ENCODE data around the gene ABLIM3.

Gene ABLIM3

DNA sequence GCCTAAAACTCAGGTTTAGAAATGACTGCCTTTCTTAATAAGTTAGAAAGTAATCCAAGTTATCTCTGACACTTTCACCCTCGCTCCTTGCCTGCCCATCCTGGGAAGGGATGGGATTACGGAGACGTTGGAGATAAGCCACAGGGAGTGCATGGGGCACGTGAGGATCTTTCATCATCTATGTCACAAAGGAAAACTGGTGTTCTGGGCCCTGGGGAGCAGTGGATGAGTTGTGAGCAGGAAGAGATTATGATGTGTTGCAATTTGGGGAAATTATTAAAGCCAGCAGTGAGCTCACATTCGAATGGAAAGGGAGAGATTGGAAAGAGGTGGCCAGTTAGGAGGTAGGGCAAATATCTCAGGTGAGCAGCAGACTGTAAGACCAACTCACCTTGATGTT is 143.2 kb downstream of the ABLIM3 start:
- DNase-seq: no peak

GRCh38 chr5:149285153-149285552 is 143.9 kb downstream of the ABLIM3 start:
- no peak for DNase-seq

DNA sequence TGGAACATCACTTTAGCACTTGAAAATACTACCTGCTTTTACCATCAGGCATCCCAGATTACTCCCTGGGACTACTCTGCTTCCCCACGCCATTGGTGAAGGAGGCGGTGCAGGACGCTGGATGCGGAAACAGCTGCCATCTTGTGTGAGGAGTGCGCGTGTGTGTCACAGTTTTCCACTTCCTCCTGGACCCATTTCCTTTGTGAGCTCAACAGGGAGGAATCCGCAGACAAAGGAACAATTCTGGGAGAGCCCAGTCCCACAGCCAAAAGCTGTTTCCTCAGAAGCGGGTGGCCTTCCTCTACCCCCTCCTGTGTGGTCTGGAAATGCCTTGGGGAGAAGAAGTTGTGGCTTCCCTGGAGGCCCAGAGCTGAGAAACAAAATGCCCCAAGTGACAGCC is 147.1 kb downstream of the ABLIM3 start:
- no peak for DNase-seq

GRCh38 chr5:149289301-149289700 is 148.0 kb downstream of the ABLIM3 start:
- no peak for DNase-seq

- DNase-seq: no peak
Observed at GRCh38 chr5:149294872-149295829, 153.9 kb downstream of the ABLIM3 start.

GRCh38 chr5:149297340-149298025 is 156.2 kb downstream of the ABLIM3 start:
- DNase-seq: no peak

DNA sequence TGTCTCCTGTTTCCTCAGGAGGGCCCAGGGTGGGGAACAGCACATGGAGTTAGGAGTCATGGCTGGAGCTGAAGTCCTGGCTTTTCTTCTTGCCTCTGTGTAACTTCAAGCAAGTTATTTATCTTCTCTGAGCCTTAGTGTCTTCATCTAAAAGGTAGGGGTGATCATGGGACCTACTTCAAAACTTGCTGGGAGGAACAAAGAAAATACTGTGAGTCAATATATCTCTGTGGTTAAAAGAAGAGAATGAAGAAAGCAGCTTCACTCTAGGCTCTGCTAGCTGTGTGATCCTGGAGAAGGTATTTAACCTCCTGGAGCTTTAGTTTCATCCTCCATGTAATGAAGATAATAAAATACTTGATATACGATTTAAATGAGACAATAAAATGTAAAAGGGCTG is 156.9 kb downstream of the ABLIM3 start:
- DNase-seq: no peak

GRCh38 chr5:149298842-149299404 is 157.6 kb downstream of the ABLIM3 start:
- no peak for DNase-seq

- no peak for DNase-seq
Observed at GRCh38 chr5:149299451-149300054, 158.3 kb downstream of the ABLIM3 start.

GRCh38 chr5:149300441-149300840 is 159.1 kb downstream of the ABLIM3 start:
- DNase-seq: no peak

- DNase-seq: no peak
Observed at GRCh38 chr5:149301049-149301743, 159.9 kb downstream of the ABLIM3 start.

GRCh38 chr5:149301744-149302380 is 160.6 kb downstream of the ABLIM3 start:
- DNase-seq: no peak

DNA sequence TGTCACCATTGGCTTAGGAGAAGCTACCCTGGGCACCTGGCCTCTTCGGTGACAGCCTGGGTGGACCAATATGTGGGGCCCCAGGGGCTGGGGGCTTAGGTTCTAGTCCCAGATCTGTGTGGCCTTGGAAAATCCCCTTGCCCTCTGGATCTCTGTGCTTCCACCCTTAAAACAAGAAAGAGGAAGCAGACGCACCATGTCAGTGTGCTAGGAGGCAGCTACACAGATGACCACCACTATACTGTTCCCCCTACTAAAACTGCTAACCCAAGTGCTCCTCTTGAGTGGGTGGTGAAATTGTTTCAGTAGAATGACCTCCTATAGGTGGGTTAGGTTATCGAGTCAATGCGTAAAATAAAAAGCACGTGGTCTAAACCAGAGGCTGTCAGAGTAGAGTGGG is 161.3 kb downstream of the ABLIM3 start:
- DNase-seq: no peak

DNA sequence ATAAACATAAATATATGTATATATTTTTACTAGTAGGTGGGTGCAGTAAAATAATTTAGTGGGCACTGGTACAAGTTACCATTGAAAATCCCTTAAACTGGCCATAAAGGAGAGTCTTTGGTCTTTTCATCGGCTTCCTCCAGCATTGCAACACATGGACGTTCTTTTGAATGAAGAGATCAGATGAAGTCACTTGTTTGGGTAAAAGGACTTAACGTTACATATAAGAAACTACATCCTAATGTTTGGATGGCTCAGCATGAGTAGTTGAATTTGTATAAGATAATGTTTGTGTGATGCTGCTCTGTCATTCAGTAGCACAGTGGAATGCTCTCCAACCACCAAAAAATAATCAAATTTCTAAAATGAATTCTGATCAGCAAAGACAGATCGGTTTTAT is 161.9 kb downstream of the ABLIM3 start:
- no peak for DNase-seq

DNA sequence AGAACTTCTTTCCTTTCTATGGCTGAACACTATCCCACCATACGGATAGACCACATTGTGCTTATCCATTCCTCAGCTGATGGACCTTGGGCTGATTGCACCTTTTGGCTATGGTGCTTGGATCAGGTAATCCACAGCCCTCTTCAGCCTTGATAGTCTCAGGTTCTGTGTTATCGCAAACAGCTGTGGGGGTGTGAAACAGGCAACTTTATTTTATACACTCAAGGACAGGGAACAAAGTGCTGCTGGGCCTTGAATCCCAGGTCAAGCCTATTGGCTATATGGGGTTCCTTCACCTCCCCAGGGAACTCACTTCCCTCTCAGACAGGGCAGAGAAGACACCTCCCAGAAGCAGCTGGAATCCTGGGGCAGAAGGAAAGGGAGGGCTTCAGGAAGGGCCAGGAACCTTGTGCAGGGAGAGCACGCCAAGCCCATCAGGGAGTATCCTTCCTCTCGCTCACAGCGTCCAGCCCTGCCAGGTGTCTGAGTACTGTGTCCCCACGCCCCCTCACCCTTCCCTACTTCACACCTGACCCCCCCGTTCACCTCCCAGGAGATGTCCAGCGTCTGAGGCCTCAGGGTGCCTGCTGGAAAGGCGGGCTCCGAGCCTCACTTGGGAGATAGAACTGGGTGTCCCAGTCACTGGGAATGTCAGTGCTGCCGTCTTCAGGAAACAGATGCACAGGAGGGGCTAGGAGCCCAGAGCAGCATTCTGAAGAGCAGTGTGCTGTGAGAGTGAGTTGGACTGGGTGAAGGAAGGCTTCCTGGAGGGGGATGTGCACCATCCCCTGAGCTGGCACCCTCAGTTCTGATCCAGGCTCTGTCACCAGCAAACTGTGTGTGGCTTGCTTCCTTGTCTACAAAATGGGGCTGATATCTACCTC is 163.1 kb downstream of the ABLIM3 start:
- DNase-seq: no peak

GRCh38 chr5:149309354-149309753 is 168.1 kb downstream of the ABLIM3 start:
- DNase-seq: no peak
